Measurements from ENCODE around the gene CNTD1.

CNTD1 gene

GRCh38 chr17:42806249-42806648 lies 7.6 kb downstream of the CNTD1 start:
- peak; percentile 33 for FAIRE-seq

GRCh38 chr17:42809250-42809649 lies 10.6 kb downstream of the CNTD1 start:
- no peak for FAIRE-seq

- no peak for FAIRE-seq
These were observed 16.2 kb downstream of the CNTD1 start for GRCh38 chr17:42814633-42815399.

GRCh38 chr17:42817866-42818265 lies 19.2 kb downstream of the CNTD1 start:
- no peak for FAIRE-seq

GRCh38 chr17:42818379-42818778 lies 19.7 kb downstream of the CNTD1 start:
- no peak for FAIRE-seq

GRCh38 chr17:42819939-42820535 lies 21.4 kb downstream of the CNTD1 start:
- FAIRE-seq, result no peak

- no peak for FAIRE-seq
These were observed 22.5 kb downstream of the CNTD1 start for GRCh38 chr17:42821176-42821575.

GRCh38 chr17:42827472-42827871 lies 28.8 kb downstream of the CNTD1 start:
- FAIRE-seq, result no peak

GRCh38 chr17:42830971-42831370 lies 32.3 kb downstream of the CNTD1 start:
- FAIRE-seq, result no peak

GRCh38 chr17:42832213-42832933 lies 33.7 kb downstream of the CNTD1 start:
- no peak for FAIRE-seq

GRCh38 chr17:42832934-42833766 lies 34.5 kb downstream of the CNTD1 start, which contains the start of gene PSME3:
Gene PSME3, plus strand, starts transcription at chr17:42833397. Its CDS starts 235 bp downstream, at chr17:42833632.
- FAIRE-seq, result no peak

GRCh38 chr17:42833767-42834422 lies 35.2 kb downstream of the CNTD1 start:
- no peak for FAIRE-seq

GRCh38 chr17:42835732-42836131 lies 37.1 kb downstream of the CNTD1 start:
- no peak for FAIRE-seq

GRCh38 chr17:42841975-42842685 lies 43.5 kb downstream of the CNTD1 start:
- FAIRE-seq, result no peak

GRCh38 chr17:42843358-42843934 lies 44.8 kb downstream of the CNTD1 start:
- no peak for FAIRE-seq

- no peak for FAIRE-seq
These were observed 45.6 kb downstream of the CNTD1 start, which contains the start of gene AOC2 for GRCh38 chr17:42844271-42844670. Gene AOC2, plus strand, starts transcription at chr17:42844580. Its CDS starts 47 bp downstream, at chr17:42844627.

- no peak for FAIRE-seq
These were observed 46.3 kb downstream of the CNTD1 start for GRCh38 chr17:42844761-42845555.

GRCh38 chr17:42845556-42845917 lies 46.9 kb downstream of the CNTD1 start:
- no peak for FAIRE-seq

GRCh38 chr17:42845918-42846593 lies 47.4 kb downstream of the CNTD1 start:
- no peak for FAIRE-seq
